C4-2B (cell line): ENCODE measurements around the gene RAB42.

Source experiments
- CTCF ChIP-seq: fragments of 450-650 bp; conservative IDR thresholded peaks from 2 replicates; pipeline ENCODE4 v1.5.1; 2017; ENCODE audit warnings: mild to moderate bottlenecking
- ZFX ChIP-seq: fragments of 450-650 bp; IDR thresholded peaks from 2 replicates; pipeline ENCODE4 v1.6.1; 2017

- TF ChIP-seq CTCF (no peak; the same call in 1 of the 2 replicates), ZFX (no peak)
These were observed 10.7 kb downstream of the RAB42 start for GRCh38 chr1:28602536-28603439.
